ENCODE results near the gene ARMC12. TPM values are rescaled to one million over a fixed set of nuclear protein-coding genes. Genes with fewer than 3 reads are reported as not detected.

The ARMC12 gene
- total and polyA plus RNA-seq, 4 donors, result 0.20 to 1.1 (median 0.76) TPM

DNA sequence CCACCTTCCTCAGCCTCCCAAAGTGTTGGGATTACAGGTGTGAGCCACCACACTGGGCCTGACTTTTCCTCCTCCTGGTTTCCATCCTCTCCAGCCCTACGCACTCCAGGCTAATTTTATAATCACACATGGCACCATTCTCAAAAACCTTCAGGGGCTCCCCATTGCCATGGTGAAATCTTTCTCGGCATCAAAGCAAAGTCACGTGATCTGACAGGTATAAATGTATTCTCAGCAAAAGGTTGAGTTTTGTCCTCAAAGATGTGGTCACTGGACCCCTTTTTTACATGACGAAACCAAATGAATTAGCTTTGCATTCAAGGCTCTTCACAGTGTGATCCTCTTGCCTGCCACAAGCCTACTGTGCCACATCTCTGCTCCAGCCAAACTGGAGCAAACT, 15.5 kb downstream of the ARMC12 start:
- H3K9me3 ChIP-seq (ENCODE audit: control insufficient read depth in 4 of 4, insufficient read depth in 3 of 4, low read length in 3 of 4), result peaks cover 0 to 3% (median under 1%) of the 10 kb centered on the region in 4 donors
- H3K27me3 ChIP-seq (ENCODE audit: control insufficient read depth in 3 of 3, insufficient read depth in 3 of 3, low read length in 2 of 3), result peaks cover 0 to 4% (median 0%) of the 10 kb centered on the region in 3 donors
- TF ChIP-seq, protein P1, sequence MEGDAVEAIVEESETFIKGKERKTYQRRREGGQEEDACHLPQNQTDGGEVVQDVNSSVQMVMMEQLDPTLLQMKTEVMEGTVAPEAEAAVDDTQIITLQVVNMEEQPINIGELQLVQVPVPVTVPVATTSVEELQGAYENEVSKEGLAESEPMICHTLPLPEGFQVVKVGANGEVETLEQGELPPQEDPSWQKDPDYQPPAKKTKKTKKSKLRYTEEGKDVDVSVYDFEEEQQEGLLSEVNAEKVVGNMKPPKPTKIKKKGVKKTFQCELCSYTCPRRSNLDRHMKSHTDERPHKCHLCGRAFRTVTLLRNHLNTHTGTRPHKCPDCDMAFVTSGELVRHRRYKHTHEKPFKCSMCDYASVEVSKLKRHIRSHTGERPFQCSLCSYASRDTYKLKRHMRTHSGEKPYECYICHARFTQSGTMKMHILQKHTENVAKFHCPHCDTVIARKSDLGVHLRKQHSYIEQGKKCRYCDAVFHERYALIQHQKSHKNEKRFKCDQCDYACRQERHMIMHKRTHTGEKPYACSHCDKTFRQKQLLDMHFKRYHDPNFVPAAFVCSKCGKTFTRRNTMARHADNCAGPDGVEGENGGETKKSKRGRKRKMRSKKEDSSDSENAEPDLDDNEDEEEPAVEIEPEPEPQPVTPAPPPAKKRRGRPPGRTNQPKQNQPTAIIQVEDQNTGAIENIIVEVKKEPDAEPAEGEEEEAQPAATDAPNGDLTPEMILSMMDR (IDR thresholded peaks at IDR 0.05; ENCODE audit: control extremely low read depth, extremely low read depth), result no peak
- DNase-seq (no peak), ATAC-seq (ENCODE audit: insufficient read depth, low FRiP score) (no peak)
- no peak overlapping the region for H3K4me3 ChIP-seq
- 93 to 96% methylated on average over 4 of the region's 4 CpGs for WGBS, 2 donors
- H3K27ac ChIP-seq (ENCODE audit: low read depth in 1 of 2, low read length in 1 of 2), result no peak overlapping the region
- H3K4me1 ChIP-seq (ENCODE audit: control insufficient read depth in 5 of 5, insufficient read depth in 5 of 5, low read length in 5 of 5), result peaks cover 0 to 5% (median 0%) of the 10 kb centered on the region in 5 donors
- no peak overlapping the region for H3K9ac ChIP-seq (ENCODE audit: insufficient read depth in 1 of 2, low read length in 2 of 2)
- no peaks in the 10 kb centered on the region for H3K36me3 ChIP-seq (ENCODE audit: control insufficient read depth in 4 of 4, insufficient read depth in 4 of 4, low read length in 4 of 4)

DNA sequence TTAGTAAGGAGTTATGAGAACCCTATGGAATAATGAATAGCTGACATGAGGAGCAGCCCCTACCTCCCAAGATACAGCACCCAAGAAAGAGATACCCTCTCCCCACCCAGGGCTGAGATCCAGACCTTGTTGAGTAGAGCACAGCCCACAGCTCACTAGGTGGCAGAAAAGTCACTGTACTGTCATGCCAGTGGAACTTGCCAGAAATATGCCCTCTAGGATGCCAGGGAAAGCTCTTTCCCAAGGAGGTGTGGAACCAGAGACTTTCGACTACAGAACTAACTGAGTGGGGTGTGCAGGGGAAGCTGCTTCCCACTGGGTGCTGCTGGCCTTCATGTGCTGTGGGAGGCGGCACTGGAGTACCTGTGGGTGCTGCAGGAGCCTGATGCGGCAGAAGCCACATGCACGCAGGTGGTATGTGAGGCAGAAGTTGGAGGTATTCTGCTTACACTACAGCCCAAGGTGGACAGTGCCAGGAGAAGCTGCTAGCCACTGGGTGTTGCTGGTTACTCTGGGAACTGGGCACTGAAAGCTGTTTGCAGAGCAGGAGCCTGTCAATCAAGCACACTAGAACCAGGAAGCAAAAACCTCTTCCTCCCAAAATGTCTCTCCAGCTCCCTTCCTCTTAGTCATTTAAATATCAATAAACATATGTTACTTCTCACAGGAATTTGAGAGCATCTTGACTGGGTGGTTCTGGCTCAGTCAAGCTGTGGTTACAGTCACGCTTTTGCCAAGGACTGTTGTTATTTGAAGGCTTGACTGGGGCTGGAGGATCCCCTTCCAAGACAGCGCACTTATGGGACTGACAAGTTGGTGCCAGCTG, 17.8 kb downstream of the ARMC12 start:
- ATAC-seq (ENCODE audit: insufficient read depth, low FRiP score) (no peak), DNase-seq (no peak)
- H3K27me3 ChIP-seq (ENCODE audit: control insufficient read depth in 3 of 3, insufficient read depth in 3 of 3, low read length in 2 of 3), result peaks cover 0 to 4% (median 0%) of the 10 kb centered on the region in 3 donors
- no peaks in the 10 kb centered on the region for H3K9me3 ChIP-seq (ENCODE audit: control insufficient read depth in 4 of 4, insufficient read depth in 3 of 4, low read length in 3 of 4)
- TF ChIP-seq, protein P1 (IDR thresholded peaks at IDR 0.05; ENCODE audit: control extremely low read depth, extremely low read depth), result no peak
- H3K4me1 ChIP-seq (ENCODE audit: control insufficient read depth in 5 of 5, insufficient read depth in 5 of 5, low read length in 5 of 5), result peaks cover 0 to 5% (median 0%) of the 10 kb centered on the region in 5 donors
- H3K36me3 ChIP-seq (ENCODE audit: control insufficient read depth in 4 of 4, insufficient read depth in 4 of 4, low read length in 4 of 4), result no peaks in the 10 kb centered on the region
- WGBS, 2 donors, result 75 to 82% methylated on average over 6 of the region's 6 CpGs
- H3K9ac ChIP-seq (ENCODE audit: insufficient read depth in 1 of 2, low read length in 2 of 2), result no peak overlapping the region
- no peak overlapping the region for H3K4me3 ChIP-seq
- no peak overlapping the region for H3K27ac ChIP-seq (ENCODE audit: low read depth in 1 of 2, low read length in 1 of 2)

DNA sequence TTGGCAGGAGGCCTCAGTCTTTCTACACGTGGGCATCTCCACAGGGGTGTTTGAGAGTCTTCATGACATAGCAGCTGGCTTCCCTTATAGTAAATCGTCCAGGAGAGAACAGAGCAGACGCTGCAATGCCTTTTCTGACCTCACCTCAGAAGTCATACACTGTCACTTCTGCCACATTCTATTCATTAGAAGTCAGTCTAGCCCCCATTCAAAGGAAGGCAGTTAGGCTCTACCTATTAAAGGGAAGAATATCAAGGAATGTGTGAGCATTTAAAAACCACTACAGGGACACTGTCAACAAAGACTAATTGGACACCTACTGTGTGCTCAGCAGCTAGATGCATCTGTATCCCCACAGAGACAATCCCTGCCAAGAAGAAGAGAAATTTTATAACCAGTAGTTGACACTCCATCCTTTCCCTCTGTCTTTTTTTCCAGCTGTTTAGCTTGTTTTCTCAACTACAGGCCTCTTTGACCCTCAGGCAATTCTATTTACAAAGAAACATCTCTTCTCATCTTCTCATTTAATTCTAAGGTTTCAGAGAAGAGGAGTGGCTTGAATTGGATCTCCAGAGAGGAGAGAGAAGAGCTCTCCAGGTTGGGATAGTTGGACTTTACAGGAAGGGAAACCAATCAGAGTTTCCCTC, 18.6 kb downstream of the ARMC12 start:
- H3K27me3 ChIP-seq (ENCODE audit: control insufficient read depth in 3 of 3, insufficient read depth in 3 of 3, low read length in 2 of 3), result peaks cover 0 to 4% (median 0%) of the 10 kb centered on the region in 3 donors
- H3K27ac ChIP-seq (ENCODE audit: low read depth in 1 of 2, low read length in 1 of 2), result no peak overlapping the region
- H3K36me3 ChIP-seq (ENCODE audit: control insufficient read depth in 4 of 4, insufficient read depth in 4 of 4, low read length in 4 of 4), result no peaks in the 10 kb centered on the region
- no peak overlapping the region for H3K4me3 ChIP-seq
- WGBS, 2 donors, result 44 to 69% methylated on average over 3 of the region's 3 CpGs
- DNase-seq (no peak), ATAC-seq (ENCODE audit: insufficient read depth, low FRiP score) (no peak)
- no peak overlapping the region for H3K9ac ChIP-seq (ENCODE audit: insufficient read depth in 1 of 2, low read length in 2 of 2)
- peaks cover 0 to 5% (median 0%) of the 10 kb centered on the region in 5 donors for H3K4me1 ChIP-seq (ENCODE audit: control insufficient read depth in 5 of 5, insufficient read depth in 5 of 5, low read length in 5 of 5)
- TF ChIP-seq, protein P1 (IDR thresholded peaks at IDR 0.05; ENCODE audit: control extremely low read depth, extremely low read depth), result no peak
- no peaks in the 10 kb centered on the region for H3K9me3 ChIP-seq (ENCODE audit: control insufficient read depth in 4 of 4, insufficient read depth in 3 of 4, low read length in 3 of 4)
